Heart left ventricle (tissue), 16 donors: ENCODE data around the gene TACR1. TPM values are rescaled to one million over a fixed set of nuclear protein-coding genes. Genes with fewer than 3 reads are reported as not detected.

Experiments used
- ATAC-seq, 4 donors: fragments of 200-7000 bp; cut with Tn5 transposase; one replicate each; pipeline ENCODE4 v1.9.1; 2020 to 2022; ENCODE audit warnings: moderate library complexity in 4 of 4, mild to moderate bottlenecking in 3 of 4, moderate number of reproducible peaks in 1 of 4
- DNase-seq, 5 donors: peaks; one replicate each; pipeline ENCODE4 v3.0.0-alpha.2; 2020
- H3K27ac ChIP-seq, 12 donors: fragments of 200-600 bp; sonication (generic) in 4 of 12; one replicate each; pipeline versions ENCODE4 v1.5.0 to v1.8.0; 2016 to 2022; ENCODE audit warnings: mild to moderate bottlenecking in 2 of 12
- H3K27me3 ChIP-seq, 9 donors: fragments of 200-600 bp; sonication (generic) in 2 of 9; one replicate each; pipeline versions ENCODE4 v1.5.1 to v1.8.0; 2016 to 2022; ENCODE audit warnings: mild to moderate bottlenecking in 3 of 9
- H3K36me3 ChIP-seq, 9 donors: fragments of 200-600 bp; sonication (generic) in 2 of 9; one replicate each; pipeline versions ENCODE4 v1.5.0 to v1.8.0; 2018 to 2022; ENCODE audit warnings: mild to moderate bottlenecking in 2 of 9
- H3K4me1 ChIP-seq, 12 donors: fragments of 200-600 bp; sonication (generic) in 4 of 12; one replicate each; pipeline versions ENCODE4 v1.5.0 to v1.8.0; 2016 to 2022; ENCODE audit warnings: mild to moderate bottlenecking in 3 of 12
- H3K4me3 ChIP-seq, 12 donors: fragments of 200-600 bp; sonication (generic) in 4 of 12; one replicate each; pipeline versions ENCODE4 v1.5.0 to v1.8.0; 2017 to 2022; ENCODE audit warnings: mild to moderate bottlenecking in 9 of 12, moderate library complexity in 4 of 12
- H3K9me3 ChIP-seq, 12 donors: fragments of 200-600 bp; sonication (generic) in 4 of 12; one replicate each; pipeline versions ENCODE4 v1.5.0 to v1.8.0; 2016 to 2022; ENCODE audit warnings: mild to moderate bottlenecking in 1 of 12
- POLR2A ChIP-seq, 2 donors: fragments of 450-650 bp; IDR thresholded peaks; one replicate each; pipeline ENCODE4 v1.6.1; 2017; ENCODE audit warnings: antibody characterized with exemption in 2 of 2, mild to moderate bottlenecking in 2 of 2, moderate library complexity in 2 of 2
- WGBS, 4 donors: extraction: QIAGEN DNeasy Blood & Tissue Kit in 2 of 4; methylation state at CpG; one replicate each; pipeline versions ENCODE4 v1.1.5 to v1.1.7; 2013 to 2018; 5-methylcytosine and 5-hydroxymethylcytosine counted together
- intact Hi-C, 10 donors: fragments of 100-400 bp; cut with DNase I; formaldehyde crosslinking; loops; one replicate each; pipeline versions ENCODE4 v1.11.1 to v1.14.2; 2022
- polyA plus RNA-seq, 2 donors: library from polyadenylated mRNA; stranded (reverse); fragments of 200-250 nt; gene quantifications; one replicate each; pipeline ENCODE4 v1.2.3, GENCODE V29; 2013
- total RNA-seq, 9 donors: library from RNA; depleted of rRNA in 2 of 9; stranded (reverse); fragments of >200 nt in 2 of 9; fragmentation: NEBNext Ultra II Directional in 3 of 9; extraction: Animal tissue kit (Norgen Biotek cat#: 25700) in 3 of 9; gene quantifications; one replicate each; pipeline versions ENCODE4 v1.1.0 to v1.2.4, GENCODE V29; 2016 to 2023
- TF ChIP-seq, protein P1 (sequence below), 12 donors: fragments of 200-600 bp; sonication (generic) in 4 of 12; IDR thresholded peaks; one replicate each; pipeline versions ENCODE4 v1.5.0 to v1.8.0; 2018 to 2022; ENCODE audit warnings: antibody characterized with exemption in 12 of 12, mild to moderate bottlenecking in 5 of 12
- donor health status: ischemic (EF 13 %, LVEDD 7.1; RV severe dilation, severe dysfunction).
- donor health status: healthy with polysubstance abuse.
- donor health status: DM: no; HTN: yes; CAD: no.
- donor health status: DM: no; HTN: no; CAD: no.
- donor health status: ischemic (EF 25% LVEDD 6.9; RV normal size, moderate dysfunction).
- donor health status: ischemic (EF 25% LVEDD 5.7; RV mildly dilated, moderate dysfunction).
- donor health status: healthy.
- donor health status: DM: yes; HTN: yes; CAD: no.
- donor health status: ischemic (EF 35%, LVEDD 5.7; RV mildly dilated, moderate dysfunction).
- donor health status: nonischemic (EF 11% LVEDD 7.7; RV severe dilation, severe dysfunction).
- donor health status: DM: yes; HTN: yes; CAD: no.
- donor health status: PGD.
- donor health status: ischemic (EF 29% LVEDD 5.4; RV normal size, mild dysfunction).
- donor health status: nonischemic (EF 23%, LVEDD 6.1; RV moderate dilation, normal function).

Gene TACR1
- total and polyA plus RNA-seq, 11 donors = 0.01 to 0.59 (median 0.35) TPM; not detected in 4

DNA sequence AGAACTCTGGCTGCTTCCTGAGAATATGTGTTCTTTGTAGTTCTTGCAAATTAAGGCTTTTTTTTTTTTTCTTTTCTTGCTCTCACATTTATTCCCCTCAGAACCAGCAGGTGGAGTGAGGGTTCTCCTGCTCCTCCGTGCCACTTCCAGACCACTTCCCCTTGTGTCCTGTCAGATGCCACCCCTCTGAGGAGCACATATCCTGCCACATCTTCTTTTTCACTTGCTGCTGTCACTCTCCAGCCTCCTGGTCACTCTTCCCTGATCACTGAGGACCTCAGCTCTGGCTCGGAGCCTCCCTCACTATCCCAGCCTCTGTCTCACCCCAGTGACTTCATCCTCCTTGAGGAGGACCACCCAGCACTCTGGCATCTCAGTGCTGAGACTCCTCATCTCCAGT lies 100.5 kb downstream of the TACR1 start:
- Histone ChIP-seq H3K9me3 (peaks cover 0 to 5% (median 0%) of the 10 kb centered on the region in 12 donors), H3K4me1 (no peaks in the 10 kb centered on the region), H3K27me3 (no peaks in the 10 kb centered on the region), H3K4me3 (no peak overlapping the region), H3K27ac (no peak overlapping the region), H3K36me3 (no peaks in the 10 kb centered on the region)
- intact Hi-C loops = no loop called here
- DNase-seq (no peak), ATAC-seq (no peak)
- WGBS, 4 donors = 39 to 47% (median 45%) methylated on average over 2 of the region's 2 CpGs
- TF ChIP-seq, protein P1, sequence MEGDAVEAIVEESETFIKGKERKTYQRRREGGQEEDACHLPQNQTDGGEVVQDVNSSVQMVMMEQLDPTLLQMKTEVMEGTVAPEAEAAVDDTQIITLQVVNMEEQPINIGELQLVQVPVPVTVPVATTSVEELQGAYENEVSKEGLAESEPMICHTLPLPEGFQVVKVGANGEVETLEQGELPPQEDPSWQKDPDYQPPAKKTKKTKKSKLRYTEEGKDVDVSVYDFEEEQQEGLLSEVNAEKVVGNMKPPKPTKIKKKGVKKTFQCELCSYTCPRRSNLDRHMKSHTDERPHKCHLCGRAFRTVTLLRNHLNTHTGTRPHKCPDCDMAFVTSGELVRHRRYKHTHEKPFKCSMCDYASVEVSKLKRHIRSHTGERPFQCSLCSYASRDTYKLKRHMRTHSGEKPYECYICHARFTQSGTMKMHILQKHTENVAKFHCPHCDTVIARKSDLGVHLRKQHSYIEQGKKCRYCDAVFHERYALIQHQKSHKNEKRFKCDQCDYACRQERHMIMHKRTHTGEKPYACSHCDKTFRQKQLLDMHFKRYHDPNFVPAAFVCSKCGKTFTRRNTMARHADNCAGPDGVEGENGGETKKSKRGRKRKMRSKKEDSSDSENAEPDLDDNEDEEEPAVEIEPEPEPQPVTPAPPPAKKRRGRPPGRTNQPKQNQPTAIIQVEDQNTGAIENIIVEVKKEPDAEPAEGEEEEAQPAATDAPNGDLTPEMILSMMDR (IDR thresholded peaks at IDR 0.05) = peak in 8 of 12 donors; percentile 2 to 35 (median 13)
- TF ChIP-seq POLR2A (IDR thresholded peaks at IDR 0.05) = no peak

DNA sequence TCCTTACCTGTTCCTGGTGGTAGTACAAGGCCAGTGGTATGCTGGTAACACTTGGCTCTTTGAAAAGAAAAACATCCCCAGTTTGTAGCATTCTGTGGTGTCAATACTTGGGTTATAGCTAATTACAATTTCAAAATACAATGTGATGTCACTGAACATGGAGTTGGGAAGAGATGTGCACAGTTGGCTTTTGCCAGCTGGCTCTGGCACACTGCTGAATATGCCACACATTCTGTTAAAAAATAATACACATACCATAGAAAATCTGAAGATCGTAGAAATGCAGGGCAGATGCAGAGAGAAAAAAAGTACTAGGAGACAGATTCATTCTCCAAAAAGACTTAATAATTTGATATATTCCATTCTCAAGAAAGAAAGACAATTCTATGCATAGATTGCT lies 101.5 kb downstream of the TACR1 start:
- Histone ChIP-seq H3K27me3 (no peaks in the 10 kb centered on the region), H3K9me3 (peaks cover 0 to 5% (median 0%) of the 10 kb centered on the region in 12 donors), H3K4me1 (no peaks in the 10 kb centered on the region), H3K27ac (no peak overlapping the region), H3K36me3 (no peaks in the 10 kb centered on the region), H3K4me3 (no peak overlapping the region)
- 86 to 98% (median 92%) methylated on average over 1 of the region's 1 CpG for WGBS, 4 donors
- TF ChIP-seq POLR2A (IDR thresholded peaks at IDR 0.05) = no peak
- TF ChIP-seq, protein P1 (IDR thresholded peaks at IDR 0.05) = no peak
- DNase-seq (no peak), ATAC-seq (no peak)
- intact Hi-C loops = no loop called here

GRCh38 chr2:75094405-75094804 lies 104.9 kb downstream of the TACR1 start:
- Histone ChIP-seq H3K36me3 (no peaks in the 10 kb centered on the region), H3K4me1 (no peaks in the 10 kb centered on the region), H3K4me3 (no peak overlapping the region), H3K27me3 (no peaks in the 10 kb centered on the region), H3K27ac (no peak overlapping the region), H3K9me3 (no peaks in the 10 kb centered on the region)
- ATAC-seq (no peak), DNase-seq (no peak)
- intact Hi-C loops = no loop called here
- TF ChIP-seq, protein P1 (IDR thresholded peaks at IDR 0.05) = no peak
- no peak for TF ChIP-seq POLR2A (IDR thresholded peaks at IDR 0.05)
- WGBS, 4 donors = 91 to 100% (median 96%) methylated on average over 1 of the region's 1 CpG

DNA sequence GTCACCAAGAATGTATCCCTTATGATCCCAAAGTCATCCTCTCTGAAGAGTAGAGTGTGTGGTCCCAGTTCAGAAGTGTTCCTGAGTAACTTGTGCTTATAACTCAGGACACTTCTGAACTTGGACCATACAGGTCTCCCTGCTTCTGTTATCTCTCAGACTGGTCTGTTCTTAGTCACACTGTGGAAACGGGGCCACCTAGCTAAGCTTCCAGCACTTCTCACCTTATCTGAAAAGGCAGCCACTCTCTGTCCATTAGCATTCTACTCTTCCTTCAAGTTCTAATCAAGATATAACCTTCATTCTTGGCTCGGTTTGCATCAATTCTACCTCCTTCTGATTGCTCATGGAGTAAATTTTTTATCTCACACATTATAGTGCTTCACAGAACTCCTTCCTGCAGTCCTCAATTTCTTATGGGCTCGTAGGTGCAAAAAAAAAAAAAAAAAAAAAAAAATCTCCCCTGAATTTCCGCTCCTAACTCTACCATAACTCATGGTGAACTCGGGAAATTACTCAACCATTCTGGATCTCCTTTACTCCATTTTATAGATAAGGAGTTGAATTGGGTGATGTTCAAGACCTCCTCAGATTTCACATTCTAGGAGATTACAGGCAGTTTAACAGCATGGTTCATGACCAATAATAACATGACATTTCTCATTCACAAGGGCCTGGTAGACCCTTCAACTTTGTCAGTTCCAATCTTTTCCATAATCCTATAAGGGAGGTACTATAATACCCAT lies 108.4 kb downstream of the TACR1 start:
- H3K27me3 ChIP-seq = no peaks in the 10 kb centered on the region
- H3K9me3 ChIP-seq = no peaks in the 10 kb centered on the region
- 83 to 87% (median 84%) methylated on average over 5 of the region's 5 CpGs for WGBS, 4 donors
- intact Hi-C loops = no loop called here
- H3K27ac ChIP-seq = no peak overlapping the region
- no peaks in the 10 kb centered on the region for H3K36me3 ChIP-seq
- DNase-seq = no peak
- no peak overlapping the region for H3K4me3 ChIP-seq
- TF ChIP-seq, protein P1 (IDR thresholded peaks at IDR 0.05) = no peak
- no peak for TF ChIP-seq POLR2A (IDR thresholded peaks at IDR 0.05)
- no peak for ATAC-seq
- no peaks in the 10 kb centered on the region for H3K4me1 ChIP-seq
